Nephron progenitor cell (in vitro differentiated cells): ENCODE data around the gene PAPPA.

Experiments
- DNase-seq: peaks from one replicate; pipeline ENCODE4 v3.0.0; 2021
- H3K27ac Mint-ChIP-seq: 2 replicates; pipeline ENCODE4 v1.8.0; 2021; ENCODE audit warnings: mild to moderate bottlenecking, moderate library complexity, mixed read lengths
- H3K27me3 Mint-ChIP-seq: 2 replicates; pipeline ENCODE4 v1.8.0; 2021; ENCODE audit warnings: mild to moderate bottlenecking, low read depth, mixed read lengths; ENCODE audit not compliant: poor library complexity
- H3K36me3 Mint-ChIP-seq: 2 replicates; pipeline ENCODE4 v1.8.0; 2021; ENCODE audit warnings: low read depth, mixed read lengths
- H3K4me1 Mint-ChIP-seq: 2 replicates; pipeline ENCODE4 v1.8.0; 2021; ENCODE audit warnings: mixed read lengths
- H3K4me3 Mint-ChIP-seq: 2 replicates; pipeline ENCODE4 v1.8.0; 2021; ENCODE audit warnings: mild to moderate bottlenecking, moderate library complexity, mixed read lengths
- H3K9me3 Mint-ChIP-seq: 2 replicates; pipeline ENCODE4 v1.8.0; 2021; ENCODE audit warnings: mild to moderate bottlenecking, moderate library complexity, mixed read lengths
- TF ChIP-seq, protein P1 (sequence below): fragments of 200-600 bp; sonication (generic); IDR thresholded peaks from 2 replicates; pipeline ENCODE4 v1.5.0; 2021; ENCODE audit warnings: antibody characterized with exemption

Gene PAPPA

DNA sequence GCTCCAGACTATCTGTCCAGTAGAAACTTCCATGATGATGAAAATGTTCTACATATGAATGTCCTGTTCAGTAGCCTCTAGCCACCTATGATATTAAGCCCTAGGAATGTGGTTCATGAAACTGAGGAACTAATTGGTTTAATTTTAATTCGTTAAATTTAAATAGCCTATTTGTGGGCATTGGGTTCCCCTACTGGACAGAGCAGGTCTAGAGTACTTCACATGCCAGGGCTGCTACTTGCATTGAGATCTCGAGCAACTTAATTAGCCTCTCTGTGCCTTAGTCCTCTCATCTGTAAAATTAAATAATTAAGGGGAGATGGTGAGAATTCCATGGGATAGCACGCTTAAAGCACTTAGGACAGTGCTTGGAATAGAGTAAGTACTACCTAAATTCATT is 160.0 kb downstream of the PAPPA start:
- H3K36me3 Mint-ChIP-seq, result peaks cover 8% of the 10 kb centered on the region
- no peak for DNase-seq
- H3K4me1 Mint-ChIP-seq, result peaks cover 9% of the 10 kb centered on the region
- H3K9me3 Mint-ChIP-seq, result peaks cover 4% of the 10 kb centered on the region
- TF ChIP-seq, protein P1, sequence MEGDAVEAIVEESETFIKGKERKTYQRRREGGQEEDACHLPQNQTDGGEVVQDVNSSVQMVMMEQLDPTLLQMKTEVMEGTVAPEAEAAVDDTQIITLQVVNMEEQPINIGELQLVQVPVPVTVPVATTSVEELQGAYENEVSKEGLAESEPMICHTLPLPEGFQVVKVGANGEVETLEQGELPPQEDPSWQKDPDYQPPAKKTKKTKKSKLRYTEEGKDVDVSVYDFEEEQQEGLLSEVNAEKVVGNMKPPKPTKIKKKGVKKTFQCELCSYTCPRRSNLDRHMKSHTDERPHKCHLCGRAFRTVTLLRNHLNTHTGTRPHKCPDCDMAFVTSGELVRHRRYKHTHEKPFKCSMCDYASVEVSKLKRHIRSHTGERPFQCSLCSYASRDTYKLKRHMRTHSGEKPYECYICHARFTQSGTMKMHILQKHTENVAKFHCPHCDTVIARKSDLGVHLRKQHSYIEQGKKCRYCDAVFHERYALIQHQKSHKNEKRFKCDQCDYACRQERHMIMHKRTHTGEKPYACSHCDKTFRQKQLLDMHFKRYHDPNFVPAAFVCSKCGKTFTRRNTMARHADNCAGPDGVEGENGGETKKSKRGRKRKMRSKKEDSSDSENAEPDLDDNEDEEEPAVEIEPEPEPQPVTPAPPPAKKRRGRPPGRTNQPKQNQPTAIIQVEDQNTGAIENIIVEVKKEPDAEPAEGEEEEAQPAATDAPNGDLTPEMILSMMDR, result no peak
- peaks cover 12% of the 10 kb centered on the region for H3K27me3 Mint-ChIP-seq
- H3K27ac Mint-ChIP-seq, result no peak overlapping the region
- H3K4me3 Mint-ChIP-seq, result no peak overlapping the region

DNA sequence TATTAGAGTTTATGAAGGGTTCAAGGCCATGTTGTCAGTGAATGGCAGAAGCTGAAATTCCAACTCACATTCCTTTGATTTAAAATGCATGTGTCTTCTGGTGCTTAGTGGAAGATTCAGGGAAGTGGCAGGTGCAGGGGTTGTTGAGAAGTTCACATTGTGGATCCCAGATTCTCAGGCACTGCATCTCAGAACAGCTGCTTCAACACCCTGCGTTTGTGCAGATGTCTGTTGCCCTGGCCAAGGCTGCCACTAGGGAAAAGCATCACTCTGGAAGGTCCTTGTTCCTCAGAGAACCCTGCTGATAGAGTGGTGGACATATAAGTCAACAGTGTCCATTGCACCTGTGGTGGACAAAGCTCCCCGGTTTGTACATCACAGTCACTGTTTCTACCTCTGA is 162.7 kb downstream of the PAPPA start:
- TF ChIP-seq, protein P1, result no peak
- H3K27me3 Mint-ChIP-seq, result peaks cover 11% of the 10 kb centered on the region
- no peak for DNase-seq
- no peak overlapping the region for H3K27ac Mint-ChIP-seq
- H3K9me3 Mint-ChIP-seq, result peaks cover 4% of the 10 kb centered on the region
- H3K4me1 Mint-ChIP-seq, result peaks cover 28% of the 10 kb centered on the region
- peaks cover 8% of the 10 kb centered on the region for H3K36me3 Mint-ChIP-seq
- no peak overlapping the region for H3K4me3 Mint-ChIP-seq

DNA sequence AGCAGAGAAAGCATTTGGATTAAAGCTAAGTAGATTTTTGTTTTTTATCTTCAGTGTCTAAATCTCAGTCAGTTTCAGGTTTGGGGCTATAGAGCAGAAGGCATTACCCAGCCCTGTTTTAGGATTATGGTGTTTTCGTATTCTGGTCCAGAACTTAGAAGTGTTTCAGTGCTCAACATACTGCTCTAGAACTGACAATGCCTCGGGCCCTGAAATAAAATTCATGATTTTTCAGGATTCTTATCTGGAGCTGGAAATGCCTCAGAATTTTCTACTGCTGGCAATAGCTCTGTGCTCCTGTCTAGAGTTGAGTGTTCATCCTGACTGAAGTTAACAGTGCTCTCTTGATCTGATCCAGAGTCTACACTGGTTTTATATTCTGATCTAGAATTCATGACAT is 163.9 kb downstream of the PAPPA start:
- Mint-ChIP-seq H3K4me3 (no peak overlapping the region), H3K27me3 (peaks cover 10% of the 10 kb centered on the region), H3K9me3 (no peaks in the 10 kb centered on the region), H3K4me1 (peaks cover 36% of the 10 kb centered on the region), H3K36me3 (no peaks in the 10 kb centered on the region), H3K27ac (no peak overlapping the region)
- TF ChIP-seq, protein P1, result no peak
- DNase-seq, result no peak

DNA sequence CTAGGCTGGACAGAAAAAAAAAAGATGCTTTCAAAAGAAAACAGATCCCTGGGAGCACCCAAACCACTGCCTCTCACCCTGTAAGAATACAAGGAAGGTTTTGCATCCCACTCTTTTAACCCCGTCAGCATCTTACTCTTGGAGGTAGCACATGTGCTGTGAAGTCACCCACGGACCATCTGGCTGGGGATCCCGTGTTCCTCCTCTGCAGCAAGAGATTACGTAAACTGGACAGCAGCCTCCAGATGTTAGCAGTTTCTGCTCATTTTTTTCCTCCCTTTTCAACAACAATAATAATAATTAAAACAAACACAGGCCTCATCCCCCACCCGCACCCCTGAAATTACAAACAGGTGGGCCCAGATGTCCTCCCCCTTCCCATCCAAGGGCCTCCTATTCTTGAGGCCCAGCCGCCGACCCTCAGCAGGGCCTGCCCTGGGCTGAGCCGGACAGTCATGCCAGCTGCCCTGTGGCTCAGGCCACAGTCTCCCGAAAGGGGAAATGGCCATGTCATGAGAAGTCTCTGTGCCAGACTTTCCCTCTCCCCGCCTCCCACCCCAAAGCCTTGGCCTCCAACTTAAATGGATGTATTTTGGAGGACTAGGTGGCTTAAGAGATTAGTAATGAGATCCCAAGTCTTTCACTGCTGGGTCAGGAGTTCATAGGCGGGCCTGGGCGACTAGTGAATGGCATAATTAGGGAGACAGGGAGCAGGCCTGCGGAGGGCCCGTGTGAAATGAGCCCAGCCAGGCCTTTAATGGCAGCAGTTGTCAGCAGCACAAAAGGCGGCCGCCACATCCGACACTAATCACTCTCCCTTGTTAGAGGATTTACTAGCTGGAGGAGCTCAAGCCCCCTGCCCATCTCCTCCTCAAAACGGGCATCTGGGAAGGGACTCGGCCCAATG is 165.1 kb downstream of the PAPPA start:
- Mint-ChIP-seq H3K27me3 (peaks cover 10% of the 10 kb centered on the region), H3K4me1 (peaks cover 48% of the 10 kb centered on the region), H3K4me3 (no peak overlapping the region), H3K9me3 (no peaks in the 10 kb centered on the region), H3K36me3 (no peaks in the 10 kb centered on the region), H3K27ac (peak overlapping the region; percentile 72)
- TF ChIP-seq, protein P1, result no peak
- peak; percentile 46 for DNase-seq

DNA sequence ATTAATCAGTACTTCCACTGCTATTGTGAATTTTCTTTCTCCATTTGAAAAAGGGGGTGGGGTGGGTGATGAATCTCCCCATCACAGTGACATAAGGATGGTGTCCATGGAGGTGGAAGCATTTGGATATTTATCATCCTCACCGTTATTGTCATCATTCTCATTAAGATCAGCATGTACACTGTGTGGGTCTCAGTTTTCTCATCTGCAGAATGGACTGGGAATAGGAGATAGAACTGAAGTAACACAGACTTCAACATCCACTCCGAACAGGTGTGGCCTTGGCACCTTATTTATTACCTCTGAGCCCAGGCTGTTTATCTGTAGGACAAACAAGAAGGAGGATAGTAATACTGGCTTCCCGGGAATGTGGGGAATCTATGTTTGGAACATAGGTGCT is 165.9 kb downstream of the PAPPA start:
- H3K27me3 Mint-ChIP-seq, result peaks cover 10% of the 10 kb centered on the region
- H3K36me3 Mint-ChIP-seq, result no peaks in the 10 kb centered on the region
- H3K4me1 Mint-ChIP-seq, result peaks cover 56% of the 10 kb centered on the region
- H3K27ac Mint-ChIP-seq, result no peak overlapping the region
- no peak for DNase-seq
- H3K9me3 Mint-ChIP-seq, result no peaks in the 10 kb centered on the region
- TF ChIP-seq, protein P1, result no peak
- no peak overlapping the region for H3K4me3 Mint-ChIP-seq

DNA sequence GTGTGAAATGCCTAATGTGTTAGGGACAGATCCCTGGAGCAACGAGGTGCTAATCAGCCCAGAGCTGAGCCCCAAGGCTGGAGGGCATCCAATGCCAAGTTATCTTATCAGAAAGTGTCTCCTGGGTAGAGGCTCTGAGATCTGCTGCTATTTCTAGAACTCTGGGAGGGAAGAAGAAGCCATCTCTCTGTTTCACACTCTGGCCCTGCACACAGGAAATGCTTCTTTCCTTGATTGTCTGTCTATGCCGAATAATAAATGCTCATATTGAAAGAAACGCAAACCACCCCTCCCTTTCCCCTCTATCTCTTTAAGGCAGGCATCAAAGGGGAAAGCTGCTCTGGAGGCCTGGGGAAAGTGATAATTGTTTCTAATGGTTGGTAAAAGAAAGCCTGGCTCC is 166.7 kb downstream of the PAPPA start:
- H3K27me3 Mint-ChIP-seq, result peaks cover 10% of the 10 kb centered on the region
- no peak overlapping the region for H3K4me3 Mint-ChIP-seq
- no peaks in the 10 kb centered on the region for H3K9me3 Mint-ChIP-seq
- no peak for DNase-seq
- no peaks in the 10 kb centered on the region for H3K36me3 Mint-ChIP-seq
- H3K27ac Mint-ChIP-seq, result no peak overlapping the region
- H3K4me1 Mint-ChIP-seq, result peaks cover 63% of the 10 kb centered on the region
- TF ChIP-seq, protein P1, result no peak
